K562 (cell line): ENCODE measurements around the gene GRIPAP1.

ENCODE experiments used
- BCLAF1 ChIP-seq, 2 experiments: fragments of 450-650 bp in 1 of 2; IDR thresholded peaks; 2 replicates each; pipeline ENCODE4 v1.6.1; 2011 to 2017; ENCODE audit warnings: low read depth in 2 of 2, antibody characterized with exemption in 1 of 2, borderline replicate concordance in 1 of 2, low read length in 1 of 2, mild to moderate bottlenecking in 1 of 2, mixed read lengths in 1 of 2; ENCODE audit not compliant: control insufficient read depth in 1 of 2
- CTCF ChIP-seq, 3 experiments: IDR thresholded peaks in 2 of 3; conservative IDR thresholded peaks in 1 of 3; 2 replicates each; pipeline ENCODE4 v1.5.1; 2011 to 2012; ENCODE audit warnings: low read length in 3 of 3, mild to moderate bottlenecking in 3 of 3, control low read depth in 2 of 3, improper control_type of control experiment in 1 of 3, inconsistent platforms in 1 of 3, low read depth in 1 of 3, mixed read lengths in 1 of 3, moderate library complexity in 1 of 3; ENCODE audit not compliant: insufficient read depth in 2 of 3
- ETV5 ChIP-seq: sonication (generic); formaldehyde crosslinking; IDR thresholded peaks from 2 replicates; pipeline ENCODE4 v1.4.0; 2020; ENCODE audit warnings: low read depth, mild to moderate bottlenecking, missing genetic modification reagents
- JUND ChIP-seq, 2 experiments: IDR thresholded peaks; 2 replicates in 1 of 2; 3 replicates in 1 of 2; pipeline ENCODE4 v1.6.1; 2011; ENCODE audit warnings: borderline replicate concordance in 2 of 2, low read depth in 2 of 2, low read length in 2 of 2, improper control_type of control experiment in 1 of 2, missing biosample characterization in 1 of 2, missing genetic modification characterization in 1 of 2, missing genetic modification reagents in 1 of 2
- POLR2A ChIP-seq: fragments of 450-650 bp; conservative IDR thresholded peaks from 2 replicates; pipeline ENCODE4 v1.6.1; 2016
- PRPF4 ChIP-seq: fragments of 200-400 bp; formaldehyde crosslinking; IDR thresholded peaks from one replicate; pipeline ENCODE4 v1.6.1; 2017; ENCODE audit warnings: low read length, low read depth, mild to moderate bottlenecking; ENCODE audit not compliant: insufficient read depth, poor library complexity, severe bottlenecking
- RCOR1 ChIP-seq, 2 experiments: IDR thresholded peaks; 2 replicates each; pipeline ENCODE4 v1.6.1; 2012; ENCODE audit warnings: low read depth in 2 of 2, low read length in 2 of 2, borderline replicate concordance in 1 of 2, improper control_type of control experiment in 1 of 2
- SP1 ChIP-seq: sonication (generic); formaldehyde crosslinking; IDR thresholded peaks from 2 replicates; pipeline ENCODE4 v1.8.1; 2022; ENCODE audit warnings: mild to moderate bottlenecking, missing genetic modification reagents

GRCh38 chrX:49041744-49042580 is 39.9 kb upstream of the GRIPAP1 start:
- no peak for TF ChIP-seq SP1 (CRISPR knock-in tag)
- 0 out of 2 replicates have a peak, but pooled peaks have one; percentile 23 for TF ChIP-seq POLR2A
- no peak for TF ChIP-seq CTCF (IDR thresholded peaks at IDR 0.05 in 2 of 3, conservative IDR thresholded peaks at IDR 0.05 in 1 of 3; ENCODE audit: insufficient read depth in 2 of 3, low read depth in 1 of 3, low read length in 3 of 3)
- no peak for TF ChIP-seq RCOR1 (IDR thresholded peaks at IDR 0.05; ENCODE audit: borderline replicate concordance in 1 of 2, low read depth in 2 of 2, low read length in 2 of 2)
- TF ChIP-seq ETV5 (CRISPR knock-in tag): no peak
- peak; percentile 12; the same call in 1 of the 2 replicates for TF ChIP-seq JUND (IDR thresholded peaks at IDR 0.05; ENCODE audit: borderline replicate concordance, low read depth, low read length)
- TF ChIP-seq JUND (tag; IDR thresholded peaks at IDR 0.05; ENCODE audit: borderline replicate concordance, low read depth, low read length): peak; percentile 47; the same call in 1 of the 3 replicates
- TF ChIP-seq PRPF4: no peak
- no peak for TF ChIP-seq BCLAF1 (IDR thresholded peaks at IDR 0.05; ENCODE audit: borderline replicate concordance in 1 of 2, control insufficient read depth in 1 of 2, low read depth in 2 of 2, low read length in 1 of 2)
